ENCODE results near the gene SORCS3. TPM values are rescaled to one million over a fixed set of nuclear protein-coding genes. Genes with fewer than 3 reads are reported as not detected.

Gene SORCS3
- total RNA-seq, 2 donors from 2014 or later, result not detected

GRCh38 chr10:104641937-104642657 lies 1.0 kb downstream of the SORCS3 start:
- DNase-seq (no peak), ATAC-seq (no peak)
- intact Hi-C loops (cut with DNase I), result loop anchor here in 1 of 2 donors (10.0 kb wide), 1 partner anchor 283 kb away; no protein-coding TSS in a partner anchor

GRCh38 chr10:104642658-104643302 lies 1.7 kb downstream of the SORCS3 start:
- peak; percentile 29 for DNase-seq
- intact Hi-C loops (cut with DNase I), result loop anchor here in 1 of 2 donors (10.0 kb wide), 1 partner anchor 282 kb away; no protein-coding TSS in a partner anchor
- peak in 1 of 2 donors; percentile 56 for ATAC-seq

DNA sequence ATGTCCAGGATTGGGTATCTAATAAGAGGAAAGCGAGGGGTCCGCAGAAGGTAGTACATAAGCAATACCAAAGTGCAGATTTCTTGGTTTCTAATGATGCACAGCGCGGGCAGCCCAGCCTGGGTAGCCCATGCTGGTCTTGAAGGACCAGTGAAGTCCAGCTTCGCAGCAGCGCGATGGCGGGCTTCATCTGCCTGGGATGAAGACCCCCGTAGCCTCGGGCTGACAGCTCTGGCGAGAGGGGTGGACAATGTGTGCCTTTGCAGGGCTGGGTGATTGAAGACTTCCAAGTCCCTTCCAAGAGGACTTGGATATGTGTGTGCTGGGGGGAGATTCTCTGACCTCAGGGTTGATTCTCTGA lies 2.2 kb downstream of the SORCS3 start:
- ATAC-seq (no peak), DNase-seq (no peak)
- intact Hi-C loops (cut with DNase I), result loop anchor here in 1 of 2 donors (10.0 kb wide), 1 partner anchor 282 kb away; no protein-coding TSS in a partner anchor

DNA sequence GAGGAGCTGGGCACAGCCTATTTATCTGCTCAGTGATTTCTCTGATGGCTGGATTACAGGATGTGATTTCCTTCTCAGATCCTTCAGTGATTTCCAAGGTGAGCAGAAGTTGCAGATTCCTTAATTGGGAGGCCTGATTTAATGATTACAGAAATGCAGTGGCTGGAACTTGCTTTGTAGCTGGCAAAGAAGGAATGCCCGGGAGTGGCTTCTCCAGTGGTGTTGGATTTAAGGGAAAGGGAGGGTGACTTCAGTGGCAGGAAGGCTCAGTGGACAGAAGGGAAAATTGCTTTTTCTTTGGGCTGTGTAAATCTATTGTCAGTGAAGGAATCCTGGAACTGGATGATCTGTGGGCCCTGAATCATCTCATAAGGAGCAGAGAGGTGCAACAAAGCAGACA lies 5.1 kb downstream of the SORCS3 start:
- intact Hi-C loops (cut with DNase I), result loop anchor here in 1 of 2 donors (10.0 kb wide), 1 partner anchor 279 kb away; no protein-coding TSS in a partner anchor
- ATAC-seq (no peak), DNase-seq (no peak)

DNA sequence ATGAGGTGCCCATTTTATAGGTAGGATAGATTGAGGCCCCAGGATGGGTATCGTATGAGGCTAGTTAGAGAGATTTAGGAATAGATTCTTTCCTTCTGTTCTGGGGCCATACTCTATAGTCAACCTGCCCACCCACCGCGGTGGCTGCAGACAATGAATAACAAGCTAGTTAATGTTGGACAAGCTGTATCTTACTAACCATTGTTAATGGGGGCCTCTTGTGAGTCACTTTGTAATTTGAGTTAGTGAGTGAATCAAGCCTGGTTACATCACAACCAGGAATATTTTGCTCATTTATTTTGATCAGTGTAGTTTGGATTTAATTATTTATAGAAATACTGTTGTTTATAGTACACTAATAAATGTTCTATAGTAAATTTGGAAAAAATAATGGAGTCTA lies 7.3 kb downstream of the SORCS3 start:
- intact Hi-C loops (cut with DNase I), result loop anchor here in 1 of 2 donors (10.0 kb wide), 1 partner anchor 276 kb away; no protein-coding TSS in a partner anchor
- no peak for ATAC-seq
- DNase-seq, result no peak

- intact Hi-C loops (cut with DNase I), result loop anchor here (2.0 to 10.0 kb wide), 3 partner anchors 105 to 275 kb away; no protein-coding TSS in a partner anchor
- peak in 1 of 2 donors; percentile 53 for ATAC-seq
- DNase-seq, result no peak
Measured at GRCh38 chr10:104650072-104650471, 9.0 kb downstream of the SORCS3 start.

DNA sequence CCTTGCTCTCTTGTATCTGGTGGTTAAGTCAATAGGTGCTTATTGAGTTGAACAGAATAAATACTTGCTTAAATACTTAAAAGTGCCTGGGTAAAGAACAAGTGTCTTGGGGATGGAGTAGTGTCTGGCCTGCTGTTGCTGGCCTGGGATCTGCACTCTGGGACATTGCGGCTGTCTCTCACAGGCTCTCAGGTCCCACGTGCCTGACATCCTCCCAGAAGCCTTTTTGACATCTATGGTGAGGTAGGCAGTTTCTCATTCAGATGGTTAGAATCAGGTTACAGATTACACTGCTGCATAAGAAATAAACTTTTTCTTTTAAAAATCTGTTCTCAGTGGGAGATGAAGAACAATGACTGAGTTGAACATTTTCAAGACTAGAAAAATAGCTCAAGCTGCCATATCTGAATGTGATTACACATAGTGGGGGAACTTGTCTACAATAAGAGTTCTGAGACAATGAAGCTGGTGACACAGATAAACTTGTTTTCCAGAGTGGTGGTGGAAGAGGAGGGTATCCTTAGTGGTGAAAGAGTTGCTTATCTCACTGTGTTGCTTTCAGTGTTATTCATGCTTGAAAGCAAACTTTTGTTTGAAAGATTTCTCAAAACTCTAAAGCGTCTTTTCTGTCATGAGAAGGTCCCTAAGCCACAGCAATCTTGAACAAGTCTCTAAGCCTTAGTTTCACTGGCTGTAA lies 9.7 kb downstream of the SORCS3 start:
- no peak for DNase-seq
- intact Hi-C loops (cut with DNase I), result loop anchor here (2.0 to 10.0 kb wide), 3 partner anchors 104 to 274 kb away; no protein-coding TSS in a partner anchor
- ATAC-seq, result no peak

GRCh38 chr10:104657036-104657435 lies 15.9 kb downstream of the SORCS3 start:
- DNase-seq (no peak), ATAC-seq (no peak)
- intact Hi-C loops (cut with DNase I), result loop anchor here in 1 of 2 donors (10.0 kb wide), 1 partner anchor 98 kb away; no protein-coding TSS in a partner anchor

DNA sequence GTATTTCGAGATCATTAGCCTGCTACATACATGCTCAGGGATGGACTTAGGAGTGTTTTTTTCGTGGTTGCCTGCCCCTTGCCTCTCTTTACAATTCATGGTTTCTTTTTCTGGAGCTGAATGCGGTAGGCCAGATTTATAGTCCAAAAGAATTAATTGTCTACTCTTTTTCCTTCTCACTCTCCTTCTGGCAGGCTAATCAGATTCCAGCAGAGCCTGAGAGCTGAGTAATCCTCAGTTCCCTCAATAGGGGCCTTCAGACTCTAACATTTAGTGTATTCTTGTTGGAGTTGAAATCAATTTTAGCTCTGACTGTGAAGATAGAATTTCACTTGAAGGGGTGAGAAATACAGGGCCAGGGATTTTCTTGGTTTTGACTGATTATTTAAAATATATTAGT lies 16.4 kb downstream of the SORCS3 start:
- DNase-seq (no peak), ATAC-seq (no peak)
- intact Hi-C loops (cut with DNase I), result loop anchor here in 1 of 2 donors (10.0 kb wide), 1 partner anchor 97 kb away; no protein-coding TSS in a partner anchor

GRCh38 chr10:104658067-104658466 lies 17.0 kb downstream of the SORCS3 start:
- no peak for DNase-seq
- intact Hi-C loops (cut with DNase I), result loop anchor here in 1 of 2 donors (10.0 kb wide), 1 partner anchor 97 kb away; no protein-coding TSS in a partner anchor
- ATAC-seq, result no peak

DNA sequence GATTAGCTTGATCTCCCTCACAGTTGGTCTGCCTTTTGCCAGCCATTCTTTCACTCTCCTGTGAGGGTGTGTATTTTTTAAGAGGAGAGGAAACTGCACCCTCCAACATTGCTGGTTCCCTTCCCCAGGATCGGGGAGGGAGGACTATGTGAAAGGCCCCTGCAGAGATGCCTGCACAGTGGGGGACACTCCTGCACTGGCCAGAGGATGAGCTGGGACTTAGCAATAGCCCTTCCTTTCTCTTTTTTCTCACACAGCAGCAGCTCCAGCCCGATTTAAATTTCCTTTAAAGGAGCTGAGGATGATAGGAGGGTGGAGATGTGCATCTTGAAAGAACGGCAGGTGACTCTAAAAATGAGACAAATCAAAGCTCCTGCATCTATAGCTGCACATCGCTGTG lies 18.7 kb downstream of the SORCS3 start:
- ATAC-seq (no peak), DNase-seq (no peak)
- intact Hi-C loops (cut with DNase I), result loop anchor here in 1 of 2 donors (10.0 kb wide), 1 partner anchor 95 kb away; no protein-coding TSS in a partner anchor

GRCh38 chr10:104663076-104663475 lies 22.0 kb downstream of the SORCS3 start:
- intact Hi-C loops (cut with DNase I), result no loop called here
- ATAC-seq (no peak), DNase-seq (no peak)

DNA sequence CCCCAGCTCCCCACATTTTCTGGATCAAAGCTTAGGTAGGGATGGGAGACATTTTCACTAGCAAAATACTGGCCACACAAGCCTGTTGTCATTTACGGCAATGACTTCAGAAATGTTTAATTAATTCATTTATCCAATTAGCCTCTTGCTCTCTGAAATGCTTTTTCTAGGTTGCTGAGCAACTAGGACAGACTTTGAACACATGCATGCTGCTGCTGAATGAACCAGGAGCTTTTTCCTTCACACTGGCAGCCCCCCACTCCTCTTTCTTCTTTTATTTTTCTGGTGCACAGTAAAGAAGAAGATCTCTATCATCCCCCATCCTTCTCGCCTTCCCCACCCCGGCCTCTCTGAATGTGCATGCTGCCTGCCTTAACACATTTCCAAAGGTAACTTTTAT lies 22.5 kb downstream of the SORCS3 start:
- intact Hi-C loops (cut with DNase I), result no loop called here
- DNase-seq (no peak), ATAC-seq (no peak)

GRCh38 chr10:104664205-104664604 lies 23.1 kb downstream of the SORCS3 start:
- ATAC-seq (no peak), DNase-seq (no peak)
- intact Hi-C loops (cut with DNase I), result no loop called here

- no peak for ATAC-seq
- intact Hi-C loops (cut with DNase I), result no loop called here
- DNase-seq, result no peak
Measured at GRCh38 chr10:104665174-104665573, 24.1 kb downstream of the SORCS3 start.

GRCh38 chr10:104666106-104666505 lies 25.0 kb downstream of the SORCS3 start:
- DNase-seq (no peak), ATAC-seq (no peak)
- intact Hi-C loops (cut with DNase I), result no loop called here

DNA sequence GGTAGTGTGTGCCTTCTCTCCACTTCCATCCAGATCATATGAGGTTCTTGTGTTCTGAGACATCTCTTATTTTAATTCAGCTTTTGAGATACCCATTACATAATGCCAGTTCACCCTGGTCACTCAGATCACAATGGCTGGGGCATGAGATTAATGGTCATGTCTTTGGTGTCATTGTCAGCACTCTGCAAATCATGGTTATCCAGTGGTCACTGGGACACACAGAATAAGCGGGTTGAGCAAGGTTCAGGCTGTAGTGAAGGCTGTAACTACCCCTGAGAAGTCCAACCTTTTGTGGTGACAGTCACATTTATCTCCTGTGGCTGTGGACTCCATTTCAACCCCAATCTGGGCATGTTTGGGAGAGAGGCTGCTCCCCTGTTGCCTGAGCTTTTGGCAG lies 35.8 kb downstream of the SORCS3 start:
- ATAC-seq (no peak), DNase-seq (no peak)
- intact Hi-C loops (cut with DNase I), result no loop called here

DNA sequence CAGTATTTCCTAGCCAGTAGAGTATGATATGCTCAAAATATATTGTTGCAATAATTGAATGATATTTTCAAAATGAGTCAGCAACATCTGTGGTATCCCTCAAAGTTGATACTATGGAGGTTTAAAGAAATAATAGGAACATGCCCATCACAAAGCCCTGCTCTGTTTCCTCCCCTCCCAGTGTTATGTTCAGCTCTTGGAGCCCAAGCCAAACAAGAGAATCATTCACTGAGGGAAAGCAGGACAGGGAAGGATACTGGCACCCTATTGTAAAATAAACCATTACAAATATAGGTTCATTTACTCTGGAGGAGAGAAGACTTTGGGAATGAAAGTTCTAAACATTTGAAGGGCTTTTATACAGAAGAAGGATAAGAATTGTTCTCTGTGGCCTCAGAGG lies 37.6 kb downstream of the SORCS3 start:
- ATAC-seq, result no peak
- intact Hi-C loops (cut with DNase I), result no loop called here
- no peak for DNase-seq

All from left cardiac atrium (tissue), 4 donors.